Measurements from ENCODE around the gene SPIRE2.

DNA sequence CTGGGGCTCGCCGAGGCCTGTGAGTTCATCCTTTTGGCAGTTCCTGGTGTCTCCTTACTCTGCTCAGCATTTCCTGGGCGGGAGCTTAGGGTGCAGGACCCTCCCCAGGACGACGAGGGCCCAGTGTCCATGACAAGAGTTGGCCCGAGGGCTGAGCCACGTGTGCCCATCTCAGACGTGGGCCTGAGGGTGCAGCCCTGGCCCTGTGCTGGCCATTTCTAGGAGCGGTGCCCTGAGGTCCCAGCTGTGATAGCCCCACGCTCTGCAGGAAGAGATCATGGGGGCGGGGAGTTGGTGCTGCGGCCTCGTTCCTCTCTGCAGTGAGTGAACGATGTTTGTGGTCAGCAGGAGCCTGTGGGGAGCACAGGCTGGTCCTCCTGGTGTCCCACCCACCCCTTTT lies 84.4 kb downstream of the SPIRE2 start:
- TF ChIP-seq, protein P1, sequence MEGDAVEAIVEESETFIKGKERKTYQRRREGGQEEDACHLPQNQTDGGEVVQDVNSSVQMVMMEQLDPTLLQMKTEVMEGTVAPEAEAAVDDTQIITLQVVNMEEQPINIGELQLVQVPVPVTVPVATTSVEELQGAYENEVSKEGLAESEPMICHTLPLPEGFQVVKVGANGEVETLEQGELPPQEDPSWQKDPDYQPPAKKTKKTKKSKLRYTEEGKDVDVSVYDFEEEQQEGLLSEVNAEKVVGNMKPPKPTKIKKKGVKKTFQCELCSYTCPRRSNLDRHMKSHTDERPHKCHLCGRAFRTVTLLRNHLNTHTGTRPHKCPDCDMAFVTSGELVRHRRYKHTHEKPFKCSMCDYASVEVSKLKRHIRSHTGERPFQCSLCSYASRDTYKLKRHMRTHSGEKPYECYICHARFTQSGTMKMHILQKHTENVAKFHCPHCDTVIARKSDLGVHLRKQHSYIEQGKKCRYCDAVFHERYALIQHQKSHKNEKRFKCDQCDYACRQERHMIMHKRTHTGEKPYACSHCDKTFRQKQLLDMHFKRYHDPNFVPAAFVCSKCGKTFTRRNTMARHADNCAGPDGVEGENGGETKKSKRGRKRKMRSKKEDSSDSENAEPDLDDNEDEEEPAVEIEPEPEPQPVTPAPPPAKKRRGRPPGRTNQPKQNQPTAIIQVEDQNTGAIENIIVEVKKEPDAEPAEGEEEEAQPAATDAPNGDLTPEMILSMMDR (conservative IDR thresholded peaks at IDR 0.05 in 1 of 2, IDR thresholded peaks at IDR 0.05 in 1 of 2; ENCODE audit: extremely low read depth in 1 of 2, insufficient read depth in 1 of 2, low read depth in 1 of 2, low read length in 2 of 2) = no peak
- no peak for TF ChIP-seq EZH2 (IDR thresholded peaks at IDR 0.05; ENCODE audit: borderline replicate concordance, low read length)
